ENCODE results near the gene DLAT.
A peak's percentile ranks its signal among the peaks of the same experiment; 100 is the strongest.

The DLAT gene

GRCh38 chr11:112050721-112051120 is 25.5 kb downstream of the DLAT start:
- FAIRE-seq = no peak

- FAIRE-seq = no peak
These were observed 26.6 kb downstream of the DLAT start for GRCh38 chr11:112051768-112052167.

- no peak for FAIRE-seq
These were observed 32.0 kb downstream of the DLAT start for GRCh38 chr11:112057170-112057569.

GRCh38 chr11:112058103-112058502 is 32.9 kb downstream of the DLAT start:
- no peak for FAIRE-seq

- no peak for FAIRE-seq
These were observed 37.7 kb downstream of the DLAT start for GRCh38 chr11:112062923-112063322.

GRCh38 chr11:112073941-112074811 is 49.0 kb downstream of the DLAT start, which contains the start of the genes NKAPD1 and PIH1D2:
TSS of gene NKAPD1 (plus strand) at chr11:112074299. CDS start at chr11:112075575, 1,276 bp downstream.
TSS of gene PIH1D2 (minus strand) at chr11:112074017. CDS start at chr11:112073174, 843 bp downstream.
- FAIRE-seq = no peak

- FAIRE-seq = no peak
These were observed 57.5 kb downstream of the DLAT start for GRCh38 chr11:112082729-112083128.

GRCh38 chr11:112085822-112086421 is 60.7 kb downstream of the DLAT start:
- no peak for FAIRE-seq

GRCh38 chr11:112086422-112087191 is 61.4 kb downstream of the DLAT start, which contains the start of the genes SDHD and TIMM8B:
TSS of gene SDHD (plus strand) at chr11:112086873. CDS start at chr11:112086908, 35 bp downstream.
TSS of gene TIMM8B (minus strand) at chr11:112086756. CDS start at chr11:112086723, 33 bp downstream.
- FAIRE-seq = peak; percentile 57

- FAIRE-seq = no peak
These were observed 62.0 kb downstream of the DLAT start for GRCh38 chr11:112087212-112087611.

- FAIRE-seq = peak; percentile 74
These were observed 70.1 kb downstream of the DLAT start for GRCh38 chr11:112095302-112095701.

GRCh38 chr11:112096194-112096593 is 71.0 kb downstream of the DLAT start:
- FAIRE-seq = no peak

GRCh38 chr11:112097734-112098528 is 72.7 kb downstream of the DLAT start:
- no peak for FAIRE-seq

- FAIRE-seq = no peak
These were observed 75.3 kb downstream of the DLAT start for GRCh38 chr11:112100462-112100861.

GRCh38 chr11:112103446-112103845 is 78.2 kb downstream of the DLAT start:
- no peak for FAIRE-seq

GRCh38 chr11:112106070-112106469 is 80.9 kb downstream of the DLAT start:
- FAIRE-seq = no peak
